Stomach smooth muscle (tissue), 2 donors: ENCODE results near the gene AKT1.

Source experiments
- H3K27ac ChIP-seq: one replicate; pipeline ENCODE4 v1.7.0; 2013; ENCODE audit warnings: mild to moderate bottlenecking, low read length, inconsistent platforms
- H3K27me3 ChIP-seq, 2 donors: one replicate each; pipeline ENCODE4 v1.7.0; 2013; ENCODE audit warnings: low read length in 2 of 2; ENCODE audit not compliant: insufficient read depth in 2 of 2, control insufficient read depth in 1 of 2
- H3K36me3 ChIP-seq, 2 donors: one replicate each; pipeline ENCODE4 v1.7.0; 2013; ENCODE audit warnings: low read length in 2 of 2; ENCODE audit not compliant: control insufficient read depth in 2 of 2, insufficient read depth in 2 of 2
- H3K4me1 ChIP-seq: one replicate; pipeline ENCODE4 v1.7.0; 2013; ENCODE audit warnings: low read length; ENCODE audit not compliant: control insufficient read depth, insufficient read depth
- H3K4me3 ChIP-seq, 2 donors: one replicate each; pipeline ENCODE4 v1.7.0; 2013; ENCODE audit warnings: low read length in 2 of 2
- H3K9ac ChIP-seq, 2 donors: one replicate each; pipeline ENCODE4 v1.7.0; 2013; ENCODE audit warnings: low read length in 2 of 2, mild to moderate bottlenecking in 1 of 2
- H3K9me3 ChIP-seq, 2 donors: one replicate each; pipeline ENCODE4 v1.7.0; 2013; ENCODE audit warnings: low read length in 2 of 2; ENCODE audit not compliant: control insufficient read depth in 2 of 2
- donor health status: healthy.
- donor health status: Pancreatic carcinoma.

The AKT1 gene

DNA sequence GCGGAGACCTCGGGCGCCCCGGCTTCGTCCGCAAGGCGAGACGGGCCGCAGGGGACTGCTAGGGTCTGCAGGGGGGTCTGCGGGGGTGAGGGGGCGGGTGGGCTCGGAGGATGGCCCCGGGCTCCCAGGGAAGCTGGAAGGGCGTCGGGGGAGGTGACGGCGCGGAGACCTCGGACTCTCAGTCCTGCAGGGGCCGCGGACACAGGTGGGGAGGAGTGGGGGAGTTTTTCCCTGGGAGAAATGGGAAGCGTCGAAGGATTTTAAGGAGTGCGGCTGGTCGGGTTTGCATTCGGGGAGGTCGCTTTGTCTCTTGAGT lies 31.3 kb upstream of the AKT1 start:
- Histone ChIP-seq H3K4me3 (peak overlapping the region; percentile 31 to 61), H3K36me3 (no peaks in the 10 kb centered on the region), H3K9ac (no peak overlapping the region), H3K27ac (no peak overlapping the region), H3K27me3 (peaks cover 5 to 6% of the 10 kb centered on the region in 2 donors), H3K4me1 (peaks cover 16% of the 10 kb centered on the region), H3K9me3 (no peaks in the 10 kb centered on the region)

DNA sequence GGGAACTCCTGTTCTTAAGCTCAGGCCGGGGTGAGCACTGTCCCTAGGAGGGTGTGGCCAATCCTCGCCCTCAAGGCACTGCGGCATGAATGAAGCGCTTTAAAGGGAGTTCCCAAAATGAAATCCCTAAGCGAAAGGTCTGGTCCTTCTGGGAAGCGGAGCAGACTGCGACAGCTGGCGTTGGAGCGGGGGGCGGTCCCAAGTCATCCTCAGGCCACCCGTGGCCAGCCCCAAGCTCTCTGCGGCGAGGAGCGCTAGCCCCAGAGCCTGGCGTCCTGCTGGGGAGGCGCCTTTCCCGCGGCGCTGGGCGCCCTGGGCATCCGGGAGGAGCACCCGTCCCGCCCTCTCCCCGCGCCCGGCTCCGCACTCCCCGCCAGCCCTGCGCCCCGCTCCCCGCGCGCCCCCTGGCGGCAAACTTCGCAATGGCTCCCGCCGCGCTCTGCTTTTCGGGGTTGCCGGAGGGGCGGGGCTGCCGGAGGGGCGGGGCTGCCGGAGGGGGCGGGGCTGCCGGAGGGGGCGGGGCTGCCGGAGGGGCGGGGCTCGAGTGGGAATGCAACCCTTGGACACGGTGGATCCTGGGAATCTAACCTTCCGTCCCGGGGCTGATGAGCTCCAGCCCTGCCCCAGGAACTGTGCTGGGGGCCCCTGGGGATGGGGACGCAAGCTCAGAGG lies 30.8 kb upstream of the AKT1 start:
- Histone ChIP-seq H3K9me3 (no peaks in the 10 kb centered on the region), H3K27ac (no peak overlapping the region), H3K4me3 (peak overlapping the region; percentile 82), H3K36me3 (no peaks in the 10 kb centered on the region), H3K27me3 (peaks cover 6 to 10% of the 10 kb centered on the region in 2 donors), H3K4me1 (peaks cover 16% of the 10 kb centered on the region), H3K9ac (peak overlapping the region in 1 of 2 donors; percentile 53)

DNA sequence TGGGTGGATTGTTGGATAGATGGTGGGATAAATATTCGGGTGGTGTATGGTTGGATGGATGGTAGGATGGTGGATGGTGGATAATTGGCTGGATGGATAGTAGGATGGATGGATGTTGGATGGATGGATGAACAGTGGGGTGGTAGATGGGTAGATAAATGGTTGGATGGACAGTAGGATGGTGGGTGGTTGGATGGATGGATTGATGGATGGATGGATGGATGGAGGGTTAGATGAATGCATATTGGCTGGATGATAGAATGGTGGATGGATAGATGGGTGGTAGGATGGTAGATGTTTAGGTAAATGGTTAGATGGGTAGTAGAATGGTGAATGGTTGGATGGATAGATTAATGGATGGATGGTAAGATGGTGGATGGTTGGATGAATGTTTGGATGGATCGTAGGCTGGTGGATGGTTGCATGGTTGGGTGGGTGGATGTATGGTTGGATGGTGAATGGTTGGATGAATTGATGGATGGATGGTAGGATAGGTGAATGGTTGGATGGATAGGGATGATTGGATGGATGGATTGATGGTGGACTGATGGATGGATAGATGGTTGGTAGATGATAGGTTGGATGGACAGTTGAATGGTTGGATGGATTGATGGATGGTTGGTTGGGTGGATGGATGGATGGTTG lies 28.9 kb upstream of the AKT1 start:
- H3K9ac ChIP-seq = no peak overlapping the region
- H3K36me3 ChIP-seq = no peaks in the 10 kb centered on the region
- peaks cover 6 to 10% of the 10 kb centered on the region in 2 donors for H3K27me3 ChIP-seq
- H3K4me1 ChIP-seq = peaks cover 24% of the 10 kb centered on the region
- H3K27ac ChIP-seq = no peak overlapping the region
- H3K4me3 ChIP-seq = no peak overlapping the region
- no peaks in the 10 kb centered on the region for H3K9me3 ChIP-seq

- Histone ChIP-seq H3K27me3 (peaks cover 6 to 10% of the 10 kb centered on the region in 2 donors), H3K9me3 (no peaks in the 10 kb centered on the region), H3K4me1 (peaks cover 24% of the 10 kb centered on the region), H3K36me3 (no peaks in the 10 kb centered on the region), H3K9ac (no peak overlapping the region), H3K27ac (no peak overlapping the region), H3K4me3 (no peak overlapping the region)
Observed at GRCh38 chr14:104822821-104823615, 27.5 kb upstream of the AKT1 start.

GRCh38 chr14:104821971-104822608 lies 26.5 kb upstream of the AKT1 start:
- H3K27me3 ChIP-seq = peaks cover 6 to 7% of the 10 kb centered on the region in 2 donors
- no peak overlapping the region for H3K4me3 ChIP-seq
- H3K9me3 ChIP-seq = no peaks in the 10 kb centered on the region
- H3K27ac ChIP-seq = no peak overlapping the region
- H3K9ac ChIP-seq = no peak overlapping the region
- peaks cover 21% of the 10 kb centered on the region for H3K4me1 ChIP-seq
- no peaks in the 10 kb centered on the region for H3K36me3 ChIP-seq

- H3K27ac ChIP-seq = no peak overlapping the region
- H3K36me3 ChIP-seq = no peaks in the 10 kb centered on the region
- peaks cover 6 to 7% of the 10 kb centered on the region in 2 donors for H3K27me3 ChIP-seq
- no peak overlapping the region for H3K9ac ChIP-seq
- H3K9me3 ChIP-seq = no peaks in the 10 kb centered on the region
- H3K4me3 ChIP-seq = no peak overlapping the region
- H3K4me1 ChIP-seq = peaks cover 26% of the 10 kb centered on the region
Observed at GRCh38 chr14:104821229-104821945, 25.8 kb upstream of the AKT1 start.

DNA sequence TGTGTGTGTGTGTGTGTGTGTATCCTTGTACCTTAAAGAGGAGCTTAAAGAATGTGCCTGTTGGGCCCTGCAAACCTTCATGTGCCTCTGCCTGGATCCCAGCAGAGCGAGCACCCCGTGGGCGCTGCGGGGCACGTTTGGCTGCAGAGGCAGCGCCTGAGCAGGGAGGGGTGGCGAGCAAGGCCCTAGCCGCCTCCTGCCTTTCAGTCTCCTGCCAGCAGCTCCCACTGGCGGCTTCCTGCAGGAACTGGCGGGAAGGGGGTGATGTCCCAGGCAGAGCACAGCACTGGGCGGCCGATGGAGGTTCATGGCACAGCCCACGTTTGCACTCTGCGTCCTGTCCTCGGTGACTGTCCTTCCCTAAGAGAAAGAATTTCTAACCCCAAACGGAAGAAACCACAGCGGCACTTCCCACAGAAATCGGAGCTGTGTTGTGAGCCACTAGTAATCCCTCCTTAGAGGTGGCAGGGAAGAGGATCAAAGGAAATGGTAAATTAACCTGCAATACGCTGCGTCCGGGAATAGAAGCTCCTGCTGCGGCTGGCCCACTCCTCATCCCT lies 25.2 kb upstream of the AKT1 start:
- H3K36me3 ChIP-seq = no peaks in the 10 kb centered on the region
- H3K4me3 ChIP-seq = no peak overlapping the region
- peaks cover 6 to 7% of the 10 kb centered on the region in 2 donors for H3K27me3 ChIP-seq
- no peak overlapping the region for H3K9ac ChIP-seq
- H3K9me3 ChIP-seq = no peaks in the 10 kb centered on the region
- peaks cover 25% of the 10 kb centered on the region for H3K4me1 ChIP-seq
- no peak overlapping the region for H3K27ac ChIP-seq

DNA sequence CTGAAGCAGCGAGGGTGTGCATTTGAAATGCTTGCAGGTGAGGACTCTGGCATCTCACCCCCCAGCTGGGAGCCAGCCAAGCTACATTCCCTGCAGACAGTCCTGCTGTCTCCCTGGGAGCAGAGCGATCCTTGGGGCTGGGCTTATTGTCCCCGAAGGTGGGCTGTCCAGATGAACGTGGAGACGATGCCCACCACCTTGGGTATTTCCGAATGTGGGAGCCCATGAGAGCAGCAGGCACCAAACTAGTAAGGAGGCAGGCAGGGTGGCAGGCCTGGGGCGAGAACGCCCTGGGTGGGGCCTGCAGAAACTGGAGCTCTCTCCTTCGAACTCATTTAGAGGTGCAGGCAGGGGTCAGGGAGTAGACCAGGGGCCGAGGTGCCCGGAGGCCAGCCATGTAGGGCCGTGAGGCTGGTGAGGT lies 23.8 kb upstream of the AKT1 start:
- no peak overlapping the region for H3K9ac ChIP-seq
- H3K27ac ChIP-seq = no peak overlapping the region
- no peaks in the 10 kb centered on the region for H3K36me3 ChIP-seq
- peaks cover 33% of the 10 kb centered on the region for H3K4me1 ChIP-seq
- H3K27me3 ChIP-seq = peaks cover under 1 to 7% of the 10 kb centered on the region in 2 donors
- H3K9me3 ChIP-seq = no peaks in the 10 kb centered on the region
- no peak overlapping the region for H3K4me3 ChIP-seq

DNA sequence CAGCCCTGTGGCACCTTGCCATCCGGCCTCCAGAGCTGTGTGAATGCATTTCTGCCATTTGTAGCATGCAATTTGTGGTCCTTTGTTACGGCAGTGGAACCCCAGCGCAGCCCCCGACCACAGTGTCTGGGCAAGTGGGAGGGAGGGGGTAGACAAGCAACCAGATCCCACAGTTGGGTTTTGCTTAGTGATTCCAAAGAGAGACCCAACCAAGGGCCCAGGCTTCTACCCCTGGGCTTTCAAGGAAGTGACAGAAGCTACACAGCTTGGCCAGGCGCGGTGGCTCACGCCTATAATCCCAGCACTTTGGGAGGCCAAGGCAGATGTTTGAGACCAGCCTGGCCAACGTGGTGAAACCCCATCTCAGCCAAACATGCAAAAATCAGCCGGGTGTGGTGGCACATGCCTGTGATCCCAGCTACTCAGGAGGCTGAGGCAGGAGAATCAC lies 23.2 kb upstream of the AKT1 start:
- peaks cover 0 to 5% of the 10 kb centered on the region in 2 donors for H3K27me3 ChIP-seq
- H3K4me1 ChIP-seq = peaks cover 33% of the 10 kb centered on the region
- no peaks in the 10 kb centered on the region for H3K9me3 ChIP-seq
- no peak overlapping the region for H3K27ac ChIP-seq
- no peak overlapping the region for H3K9ac ChIP-seq
- no peak overlapping the region for H3K4me3 ChIP-seq
- no peaks in the 10 kb centered on the region for H3K36me3 ChIP-seq
